GM21737 (cell line): ENCODE measurements around the gene IL15.
"Not testable (repeated sequence)": the region's sequence is repeated elsewhere in the genome, so short reads cannot be mapped to it uniquely, and the experiment has no call there.

Experiments
- ATAC-seq: cut with Tn5 transposase; IDR thresholded peaks from one replicate; pipeline ENCODE4 v1.9.1; 2021; ENCODE audit warnings: mild to moderate bottlenecking, moderate library complexity; ENCODE audit not compliant: unreplicated experiment

IL15 gene, protein sequence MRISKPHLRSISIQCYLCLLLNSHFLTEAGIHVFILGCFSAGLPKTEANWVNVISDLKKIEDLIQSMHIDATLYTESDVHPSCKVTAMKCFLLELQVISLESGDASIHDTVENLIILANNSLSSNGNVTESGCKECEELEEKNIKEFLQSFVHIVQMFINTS

GRCh38 chr4:141636082-141636770 is at the start of gene IL15:
TSS of gene IL15 (plus strand) at chr4:141636583. CDS start at chr4:141719465, 82,882 bp downstream.
- ATAC-seq = peak; percentile 73

DNA sequence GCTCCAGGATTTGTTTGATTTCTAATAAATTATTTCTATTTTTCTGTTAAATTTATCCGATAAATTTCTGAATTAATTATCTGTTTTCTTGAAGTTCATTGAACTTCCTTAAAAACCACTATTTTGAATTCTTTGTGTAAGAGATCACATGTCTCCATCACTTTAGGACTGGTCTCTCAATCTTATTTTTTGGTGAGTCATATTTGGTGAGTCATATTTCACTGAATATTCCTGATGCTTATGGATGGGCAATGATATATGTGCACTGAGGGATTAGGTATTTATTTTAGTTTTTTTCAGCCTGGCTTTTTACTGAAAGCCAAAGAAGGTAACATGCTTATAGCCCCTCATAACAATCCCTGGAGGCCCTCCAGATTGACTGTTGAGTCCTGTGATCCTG is 48.5 kb upstream of the IL15 start:
- ATAC-seq = no peak

- no peak for ATAC-seq
Measured at GRCh38 chr4:141595531-141595930, 40.9 kb upstream of the IL15 start.

GRCh38 chr4:141599853-141600252 is 36.5 kb upstream of the IL15 start:
- no peak for ATAC-seq

GRCh38 chr4:141604683-141605082 is 31.7 kb upstream of the IL15 start:
- not testable (repeated sequence) for ATAC-seq

DNA sequence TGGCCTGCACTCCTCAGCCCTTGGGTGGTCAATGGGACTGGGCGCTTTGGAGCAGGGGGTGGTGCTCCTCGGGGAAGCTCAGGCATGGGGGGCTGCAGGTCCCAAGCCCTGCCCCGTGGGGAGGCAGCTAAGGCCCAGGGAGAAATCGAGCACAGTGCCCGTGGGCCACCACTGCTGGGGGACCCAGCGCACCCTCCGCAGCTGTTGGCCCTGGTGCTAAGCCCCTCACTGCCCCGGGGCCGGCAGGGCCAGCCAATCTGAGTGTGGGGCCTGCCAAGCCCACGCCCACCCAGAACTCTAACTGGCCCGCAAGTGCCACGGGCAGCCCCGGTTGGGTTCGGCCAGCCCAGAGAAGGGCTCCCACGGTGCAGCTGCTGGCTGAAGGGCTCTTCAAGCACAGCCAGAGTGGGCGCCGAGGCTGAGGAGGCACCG is 30.9 kb upstream of the IL15 start:
- ATAC-seq = no peak

GRCh38 chr4:141609243-141609642 is 27.1 kb upstream of the IL15 start:
- ATAC-seq = no peak

DNA sequence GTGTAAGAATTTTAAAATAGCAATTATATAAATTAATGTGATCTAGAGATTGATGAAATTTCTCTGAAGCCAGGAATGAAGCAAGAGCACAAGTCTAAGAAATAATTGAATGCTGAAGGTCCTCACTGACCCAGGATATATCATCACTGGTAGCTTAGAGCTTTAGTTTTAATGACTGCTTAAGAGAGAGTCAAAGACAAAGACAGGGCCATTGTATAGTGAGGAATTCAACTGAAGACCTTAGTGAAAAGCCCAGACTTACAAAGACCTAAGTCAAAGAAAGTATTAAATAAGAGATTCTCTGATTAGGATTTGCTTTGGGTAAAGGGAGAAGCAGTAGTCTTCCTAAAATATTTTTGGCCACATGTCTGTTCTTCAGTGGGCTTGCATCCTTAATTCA is 26.0 kb upstream of the IL15 start:
- ATAC-seq = no peak

GRCh38 chr4:141614878-141615586 is 21.4 kb upstream of the IL15 start:
- ATAC-seq = no peak

DNA sequence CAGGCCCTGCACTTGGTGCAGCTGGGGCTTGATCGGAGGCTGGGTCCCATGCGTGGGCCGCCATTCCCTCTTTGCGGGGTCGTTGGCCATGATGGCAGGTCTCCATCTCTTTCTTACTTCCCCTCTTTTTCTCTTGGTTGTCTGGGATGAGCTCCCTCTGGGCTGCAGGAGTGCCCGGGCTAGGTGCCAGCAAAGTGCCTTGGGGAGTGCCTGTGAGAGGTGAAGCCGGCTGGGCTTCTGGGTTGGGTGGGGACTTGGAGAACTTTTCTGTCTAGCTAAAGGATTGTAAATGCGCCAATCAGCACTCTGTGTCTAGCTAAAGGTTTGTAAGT is 20.8 kb upstream of the IL15 start:
- not testable (repeated sequence) for ATAC-seq

DNA sequence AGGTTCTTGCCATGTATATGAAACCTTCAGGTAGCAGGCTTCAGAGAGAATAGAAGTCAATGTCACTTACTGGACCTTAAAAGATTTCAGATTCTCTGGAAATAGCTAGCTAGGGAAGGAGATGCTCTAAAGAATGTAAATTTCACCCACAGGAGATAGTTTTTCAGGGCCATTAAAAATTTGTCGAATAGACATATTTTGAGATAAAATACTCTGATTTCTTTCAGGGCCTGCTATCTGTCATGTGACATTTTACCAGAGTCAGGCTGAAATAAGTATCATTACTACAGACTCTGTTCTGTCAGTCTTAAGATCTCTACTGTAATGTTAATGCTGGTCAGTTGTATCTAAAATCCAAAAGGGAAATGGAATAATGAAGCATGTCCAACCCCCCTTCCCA is 15.7 kb upstream of the IL15 start:
- no peak for ATAC-seq

- ATAC-seq = no peak
Measured at GRCh38 chr4:141625023-141625422, 11.4 kb upstream of the IL15 start.

DNA sequence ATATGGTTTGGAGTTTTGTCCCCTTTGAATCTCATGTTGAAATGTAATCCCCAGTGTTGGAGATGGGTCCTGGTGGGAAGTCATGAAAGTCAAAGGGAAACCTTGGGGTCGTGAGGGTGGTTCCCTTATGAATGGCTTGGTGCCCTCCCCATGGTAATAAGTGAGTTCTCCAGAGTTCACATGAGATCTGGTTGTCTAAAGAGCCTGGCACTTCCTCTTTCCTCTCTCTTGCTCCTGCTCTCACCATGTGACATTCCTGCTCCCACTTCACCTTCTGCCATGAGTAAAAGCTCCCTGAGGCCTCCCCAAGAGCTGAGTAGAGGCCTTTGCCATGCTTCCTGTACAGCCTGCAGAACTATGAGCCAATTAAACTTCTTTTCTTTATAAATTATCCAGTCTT is 5.5 kb upstream of the IL15 start:
- no peak for ATAC-seq

GRCh38 chr4:141635736-141636081 is 674 bp upstream of the IL15 start:
- ATAC-seq = peak; percentile 35

DNA sequence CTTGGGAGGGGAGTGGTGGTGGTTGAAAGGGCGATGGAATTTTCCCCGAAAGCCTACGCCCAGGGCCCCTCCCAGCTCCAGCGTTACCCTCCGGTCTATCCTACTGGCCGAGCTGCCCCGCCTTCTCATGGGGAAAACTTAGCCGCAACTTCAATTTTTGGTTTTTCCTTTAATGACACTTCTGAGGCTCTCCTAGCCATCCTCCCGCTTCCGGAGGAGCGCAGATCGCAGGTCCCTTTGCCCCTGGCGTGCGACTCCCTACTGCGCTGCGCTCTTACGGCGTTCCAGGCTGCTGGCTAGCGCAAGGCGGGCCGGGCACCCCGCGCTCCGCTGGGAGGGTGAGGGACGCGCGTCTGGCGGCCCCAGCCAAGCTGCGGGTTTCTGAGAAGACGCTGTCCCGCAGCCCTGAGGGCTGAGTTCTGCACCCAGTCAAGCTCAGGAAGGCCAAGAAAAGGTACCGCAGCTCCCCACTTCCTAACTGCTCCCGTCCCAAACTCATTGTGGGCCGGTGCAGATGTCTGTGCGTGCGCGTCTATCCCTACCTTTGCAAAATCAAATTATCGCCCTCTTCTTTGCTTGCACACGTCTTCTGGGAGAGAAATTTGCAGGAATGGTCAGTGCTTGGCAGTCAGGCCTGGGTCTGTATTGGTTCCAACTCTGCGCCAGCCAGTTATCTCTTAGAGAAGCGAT is 533 bp downstream of the IL15 start:
- ATAC-seq = peak; percentile 49

GRCh38 chr4:141637565-141637964 is 1.2 kb downstream of the IL15 start:
- ATAC-seq = no peak

- ATAC-seq = no peak
Measured at GRCh38 chr4:141638230-141638629, 1.8 kb downstream of the IL15 start.

- no peak for ATAC-seq
Measured at GRCh38 chr4:141640696-141641095, 4.3 kb downstream of the IL15 start.

DNA sequence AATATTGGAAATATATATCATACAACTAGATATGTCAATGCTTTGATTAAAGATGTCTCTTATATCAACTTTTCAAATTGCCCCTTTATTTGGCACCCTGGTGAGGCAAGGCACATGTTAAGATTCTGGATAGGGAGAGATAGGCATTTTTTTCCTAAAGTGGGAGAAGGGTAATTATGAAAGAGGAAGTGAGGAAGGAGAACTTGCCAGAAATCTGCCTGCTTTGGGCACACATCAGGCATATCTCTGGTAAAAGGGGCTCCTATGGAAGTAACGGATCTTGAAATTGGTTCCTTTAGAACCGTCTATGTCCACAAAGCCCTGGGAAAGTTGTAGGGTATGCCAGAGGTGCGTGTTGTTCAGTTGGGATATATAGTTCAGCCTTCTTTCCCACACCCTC is 5.7 kb downstream of the IL15 start:
- ATAC-seq = no peak

- ATAC-seq = no peak
Measured at GRCh38 chr4:141642711-141643110, 6.3 kb downstream of the IL15 start.

DNA sequence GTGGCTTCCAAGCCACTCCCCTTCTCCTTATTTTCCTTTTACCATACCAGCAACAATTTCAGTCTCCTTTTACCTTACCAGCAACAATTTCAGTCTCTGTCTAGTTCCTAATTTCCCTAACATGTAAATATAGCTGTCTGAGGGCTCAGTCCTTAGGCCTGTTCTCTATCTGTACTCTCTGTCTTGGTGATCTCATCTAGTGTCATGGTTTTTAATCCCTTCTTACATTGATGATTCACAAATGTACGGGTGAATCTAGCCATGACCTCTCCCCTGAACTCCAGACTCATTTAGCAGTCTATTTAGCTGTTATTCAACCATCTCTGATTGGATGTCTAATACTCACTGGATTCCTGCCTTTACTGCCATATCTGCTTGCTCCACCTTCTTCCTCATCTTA is 7.2 kb downstream of the IL15 start:
- peak; percentile 51 for ATAC-seq
